Thyroid gland (tissue), 4 donors: ENCODE measurements around the gene ZMIZ1. TPM values are rescaled to one million over a fixed set of nuclear protein-coding genes. Genes with fewer than 3 reads are reported as not detected.
A peak's percentile ranks its signal among the peaks of the same experiment; 100 is the strongest.

Experiments used
- DNase-seq, 2 donors: peaks; one replicate each; pipeline ENCODE4 v3.0.0-alpha.2; 2019
- H3K27ac ChIP-seq, 3 donors: fragments of 200-600 bp; sonication (generic); 1 replicate in 2 of 3; 2 replicates in 1 of 3; pipeline ENCODE4 v1.5.1; 2016 to 2019; ENCODE audit warnings: mild to moderate bottlenecking in 1 of 3, moderate library complexity in 1 of 3
- H3K27me3 ChIP-seq: fragments of 200-600 bp; sonication (generic); one replicate; pipeline ENCODE4 v1.5.1; 2019
- H3K36me3 ChIP-seq, 2 donors: fragments of 200-600 bp; sonication (generic); one replicate each; pipeline ENCODE4 v1.5.1; 2016 to 2019
- H3K4me1 ChIP-seq, 2 donors: fragments of 200-600 bp; sonication (generic); one replicate each; pipeline ENCODE4 v1.5.1; 2017 to 2019
- H3K4me3 ChIP-seq, 3 donors: fragments of 200-600 bp; sonication (generic); replicated peaks in 1 of 3; 1 replicate in 2 of 3; 2 replicates in 1 of 3; pipeline ENCODE4 v1.5.1; 2016; ENCODE audit warnings: mild to moderate bottlenecking in 1 of 3
- H3K9me3 ChIP-seq: fragments of 200-600 bp; sonication (generic); one replicate; pipeline ENCODE4 v1.5.1; 2017
- CTCF ChIP-seq, 6 experiments: fragments of 200-600 bp in 3 of 6; fragments of 450-650 bp in 3 of 6; sonication (generic) in 3 of 6; IDR thresholded peaks; one replicate each; pipeline ENCODE4 v1.5.1; 2016 to 2019; ENCODE audit warnings: antibody characterized with exemption in 6 of 6, mild to moderate bottlenecking in 2 of 6, inconsistent platforms in 1 of 6, moderate library complexity in 1 of 6
- POLR2A ChIP-seq, 2 donors: fragments of 450-650 bp; IDR thresholded peaks; one replicate each; pipeline ENCODE4 v1.6.1; 2017; ENCODE audit warnings: antibody characterized with exemption in 2 of 2, mild to moderate bottlenecking in 2 of 2, moderate library complexity in 1 of 2
- WGBS, 2 donors: methylation state at CpG; one replicate each; pipeline ENCODE4 v1.1.5; 2017; 5-methylcytosine and 5-hydroxymethylcytosine counted together
- intact Hi-C: fragments of 100-400 bp; cut with DNase I; formaldehyde crosslinking; loops from one replicate; pipeline ENCODE4 v1.15.1; 2023
- total RNA-seq, 4 donors: library from RNA; depleted of rRNA; stranded (reverse); fragments of >200 nt; gene quantifications; one replicate each; pipeline ENCODE4 v1.2.3, GENCODE V29; 2016

Gene ZMIZ1
- total RNA-seq, 4 donors from 2014 or later, result 59.9 to 128 (median 94.4) TPM

DNA sequence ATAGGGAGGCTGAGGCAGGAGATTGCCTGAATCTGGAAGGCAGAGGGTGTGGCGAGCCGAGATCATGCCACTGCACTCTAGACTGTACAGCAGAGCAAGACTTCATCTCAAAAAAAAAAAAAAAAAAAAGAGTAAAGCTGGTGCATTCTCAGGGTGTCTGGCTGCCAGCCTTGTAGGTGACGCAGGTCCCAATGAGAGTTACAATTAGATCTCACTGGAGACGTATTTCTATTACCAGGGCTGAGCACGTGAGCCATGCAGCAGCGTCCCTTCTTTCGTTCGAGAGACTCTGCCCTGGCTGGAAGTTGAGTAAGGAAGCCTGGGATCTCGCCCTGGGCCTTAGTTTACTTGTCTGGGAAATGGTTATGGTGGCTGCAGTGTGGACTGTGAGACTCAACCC lies 22.4 kb upstream of the ZMIZ1 start:
- WGBS, 2 donors, result 93 to 94% methylated on average over 9 of the region's 9 CpGs
- H3K36me3 ChIP-seq, result no peaks in the 10 kb centered on the region
- no peaks in the 10 kb centered on the region for H3K27me3 ChIP-seq
- H3K4me1 ChIP-seq, result peaks cover 0 to 24% of the 10 kb centered on the region in 2 donors
- H3K4me3 ChIP-seq, result no peak overlapping the region
- no peaks in the 10 kb centered on the region for H3K9me3 ChIP-seq
- no peak for DNase-seq
- no peak overlapping the region for H3K27ac ChIP-seq
- TF ChIP-seq POLR2A (IDR thresholded peaks at IDR 0.05) (no peak), CTCF (IDR thresholded peaks at IDR 0.05) (no peak)
- intact Hi-C loops, result no loop called here

GRCh38 chr10:79046741-79047583 lies 21.8 kb upstream of the ZMIZ1 start:
- 83 to 88% methylated on average over 6 of the region's 6 CpGs for WGBS, 2 donors
- intact Hi-C loops, result no loop called here
- H3K36me3 ChIP-seq, result no peaks in the 10 kb centered on the region
- H3K27me3 ChIP-seq, result no peaks in the 10 kb centered on the region
- H3K4me1 ChIP-seq, result peaks cover 1 to 19% of the 10 kb centered on the region in 2 donors
- no peak for TF ChIP-seq POLR2A (IDR thresholded peaks at IDR 0.05)
- TF ChIP-seq CTCF (IDR thresholded peaks at IDR 0.05), result no peak
- H3K9me3 ChIP-seq, result no peaks in the 10 kb centered on the region
- no peak overlapping the region for H3K27ac ChIP-seq
- DNase-seq, result no peak
- H3K4me3 ChIP-seq, result no peak overlapping the region

- intact Hi-C loops, result no loop called here
- WGBS, 2 donors, result 90 to 94% methylated on average over 4 of the region's 4 CpGs
- Histone ChIP-seq H3K4me3 (no peak overlapping the region), H3K27me3 (no peaks in the 10 kb centered on the region), H3K4me1 (peaks cover 4 to 20% of the 10 kb centered on the region in 2 donors), H3K36me3 (no peaks in the 10 kb centered on the region), H3K9me3 (no peaks in the 10 kb centered on the region), H3K27ac (no peak overlapping the region)
- TF ChIP-seq POLR2A (IDR thresholded peaks at IDR 0.05), result no peak
- TF ChIP-seq CTCF (IDR thresholded peaks at IDR 0.05), result no peak
- DNase-seq, result no peak
Measured at GRCh38 chr10:79047584-79047874, 21.2 kb upstream of the ZMIZ1 start.

DNA sequence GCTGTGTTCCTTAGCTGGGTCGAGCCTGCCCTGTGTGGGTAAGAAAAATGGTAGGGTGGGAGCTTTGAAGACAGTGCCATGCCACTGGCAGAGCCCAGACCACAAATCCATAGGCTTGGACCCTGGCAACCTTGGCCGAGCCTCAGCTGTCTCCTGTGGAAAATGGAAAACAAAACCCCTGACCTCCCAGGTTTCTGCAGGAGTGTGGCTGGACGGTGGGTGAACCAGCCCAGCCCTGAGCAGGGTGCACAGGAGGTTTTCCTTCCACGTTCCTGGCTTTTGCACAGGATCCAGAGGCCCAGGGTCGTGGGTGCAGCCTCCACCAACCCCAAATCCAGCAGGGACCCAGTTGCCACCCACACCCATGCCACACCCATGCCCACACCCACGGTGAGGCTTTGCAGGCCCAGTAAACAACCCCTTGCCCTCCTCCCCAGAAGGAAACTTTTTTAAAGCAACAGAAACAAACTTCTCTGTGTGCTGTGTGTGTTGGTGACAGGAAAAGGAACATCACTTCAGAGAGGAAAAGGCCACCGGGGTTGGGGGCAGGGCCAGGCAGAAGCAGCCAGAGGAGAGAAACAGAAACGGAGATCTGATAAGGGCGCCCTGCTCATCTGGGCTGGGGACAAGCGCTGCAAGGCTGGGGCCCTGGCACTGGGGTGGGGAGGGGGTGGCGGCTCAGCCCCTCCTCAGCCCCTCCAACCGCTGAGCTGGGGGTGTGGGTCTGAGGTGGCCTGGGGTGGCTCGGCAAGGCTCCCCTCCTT lies 20.7 kb upstream of the ZMIZ1 start:
- no peaks in the 10 kb centered on the region for H3K36me3 ChIP-seq
- 73 to 77% methylated on average over 11 to 12 of the region's 13 CpGs for WGBS, 2 donors
- no peak for DNase-seq
- intact Hi-C loops, result no loop called here
- peaks cover 4 to 20% of the 10 kb centered on the region in 2 donors for H3K4me1 ChIP-seq
- no peak overlapping the region for H3K4me3 ChIP-seq
- peak overlapping the region in 2 of 3 donors; percentile 2 to 6 for H3K27ac ChIP-seq
- H3K27me3 ChIP-seq, result no peaks in the 10 kb centered on the region
- TF ChIP-seq CTCF (IDR thresholded peaks at IDR 0.05) (no peak), POLR2A (IDR thresholded peaks at IDR 0.05) (no peak)
- no peaks in the 10 kb centered on the region for H3K9me3 ChIP-seq
